CD4-positive, alpha-beta T cell treated with Interleukin-17A for 1 hour (primary cell): Measurements from ENCODE around the gene DIP2C.
"Not testable (repeated sequence)": the region's sequence is repeated elsewhere in the genome, so short reads cannot be mapped to it uniquely, and the experiment has no call there.

Experiments used
- DNase-seq: peaks from one replicate; pipeline ENCODE4 v3.0.0-alpha.2; 2020

Gene DIP2C, protein sequence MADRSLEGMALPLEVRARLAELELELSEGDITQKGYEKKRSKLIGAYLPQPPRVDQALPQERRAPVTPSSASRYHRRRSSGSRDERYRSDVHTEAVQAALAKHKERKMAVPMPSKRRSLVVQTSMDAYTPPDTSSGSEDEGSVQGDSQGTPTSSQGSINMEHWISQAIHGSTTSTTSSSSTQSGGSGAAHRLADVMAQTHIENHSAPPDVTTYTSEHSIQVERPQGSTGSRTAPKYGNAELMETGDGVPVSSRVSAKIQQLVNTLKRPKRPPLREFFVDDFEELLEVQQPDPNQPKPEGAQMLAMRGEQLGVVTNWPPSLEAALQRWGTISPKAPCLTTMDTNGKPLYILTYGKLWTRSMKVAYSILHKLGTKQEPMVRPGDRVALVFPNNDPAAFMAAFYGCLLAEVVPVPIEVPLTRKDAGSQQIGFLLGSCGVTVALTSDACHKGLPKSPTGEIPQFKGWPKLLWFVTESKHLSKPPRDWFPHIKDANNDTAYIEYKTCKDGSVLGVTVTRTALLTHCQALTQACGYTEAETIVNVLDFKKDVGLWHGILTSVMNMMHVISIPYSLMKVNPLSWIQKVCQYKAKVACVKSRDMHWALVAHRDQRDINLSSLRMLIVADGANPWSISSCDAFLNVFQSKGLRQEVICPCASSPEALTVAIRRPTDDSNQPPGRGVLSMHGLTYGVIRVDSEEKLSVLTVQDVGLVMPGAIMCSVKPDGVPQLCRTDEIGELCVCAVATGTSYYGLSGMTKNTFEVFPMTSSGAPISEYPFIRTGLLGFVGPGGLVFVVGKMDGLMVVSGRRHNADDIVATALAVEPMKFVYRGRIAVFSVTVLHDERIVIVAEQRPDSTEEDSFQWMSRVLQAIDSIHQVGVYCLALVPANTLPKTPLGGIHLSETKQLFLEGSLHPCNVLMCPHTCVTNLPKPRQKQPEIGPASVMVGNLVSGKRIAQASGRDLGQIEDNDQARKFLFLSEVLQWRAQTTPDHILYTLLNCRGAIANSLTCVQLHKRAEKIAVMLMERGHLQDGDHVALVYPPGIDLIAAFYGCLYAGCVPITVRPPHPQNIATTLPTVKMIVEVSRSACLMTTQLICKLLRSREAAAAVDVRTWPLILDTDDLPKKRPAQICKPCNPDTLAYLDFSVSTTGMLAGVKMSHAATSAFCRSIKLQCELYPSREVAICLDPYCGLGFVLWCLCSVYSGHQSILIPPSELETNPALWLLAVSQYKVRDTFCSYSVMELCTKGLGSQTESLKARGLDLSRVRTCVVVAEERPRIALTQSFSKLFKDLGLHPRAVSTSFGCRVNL (N-terminal part only)

DNA sequence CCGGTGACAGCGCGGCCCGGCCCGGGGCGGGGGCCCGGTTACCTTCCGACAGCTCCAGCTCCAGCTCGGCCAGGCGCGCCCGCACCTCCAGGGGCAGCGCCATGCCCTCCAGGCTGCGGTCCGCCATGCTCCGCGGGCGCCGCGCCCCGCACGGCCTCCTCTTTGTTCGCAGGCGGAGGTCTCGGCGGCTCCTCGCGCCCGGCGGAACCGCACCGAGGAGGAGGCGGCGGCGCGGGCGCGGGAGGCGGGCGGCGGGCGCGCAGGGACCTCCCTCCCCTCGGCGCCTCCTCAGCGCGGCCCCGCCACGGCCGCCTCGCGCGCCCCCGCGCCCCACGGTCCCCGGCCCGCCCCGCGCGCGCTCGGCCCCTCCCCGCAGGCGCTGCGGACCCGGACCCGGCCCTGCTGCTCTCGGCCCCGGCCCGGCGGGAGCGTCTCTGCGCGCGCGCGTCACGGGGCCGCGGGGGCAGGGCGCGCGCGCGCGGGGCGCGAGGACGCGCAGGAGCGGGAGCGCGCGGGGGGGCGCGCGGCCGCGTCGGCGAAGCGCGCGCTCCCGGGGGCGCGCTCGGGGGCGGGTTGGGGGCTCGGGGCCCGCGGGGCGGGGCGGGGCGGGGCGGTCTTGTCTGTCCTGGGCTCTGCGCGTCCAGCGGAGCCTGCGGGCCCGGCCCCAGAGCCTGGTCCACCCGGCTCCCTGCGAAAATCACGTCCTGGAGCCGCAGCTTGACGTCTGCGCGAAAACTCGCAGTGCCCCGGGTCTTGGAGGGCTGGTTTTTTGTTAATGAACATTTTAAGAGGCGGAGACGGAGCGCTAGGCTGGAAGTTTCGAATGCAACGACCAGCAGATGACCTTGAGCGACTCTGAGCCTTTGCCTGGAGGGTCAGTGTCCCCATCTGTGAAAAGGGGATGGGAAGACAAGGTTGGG is at the start of gene DIP2C:
DIP2C (minus strand) TSS at position 217 of the 920 bp plus-strand sequence; CDS start at position 127, 90 bp downstream.
- no peak for DNase-seq

DNA sequence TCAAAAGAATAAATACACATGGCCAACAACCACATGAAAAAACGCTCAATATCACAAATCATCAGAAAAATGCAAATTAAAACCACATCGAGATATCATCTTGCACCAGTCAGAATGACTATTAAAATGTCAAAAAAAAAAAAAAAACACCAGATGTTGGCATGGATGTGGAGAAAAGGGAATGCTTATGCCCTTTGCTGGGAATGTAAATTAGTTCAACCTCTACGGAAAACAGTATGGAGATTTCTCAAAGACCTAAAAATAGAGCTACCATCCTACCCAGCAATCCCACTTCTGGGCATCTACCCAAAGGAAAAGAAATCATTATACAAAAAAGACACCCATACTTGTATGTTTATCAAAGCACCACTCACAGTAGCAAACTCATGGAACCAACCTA is 45.0 kb upstream of the DIP2C start:
- no peak for DNase-seq

DNA sequence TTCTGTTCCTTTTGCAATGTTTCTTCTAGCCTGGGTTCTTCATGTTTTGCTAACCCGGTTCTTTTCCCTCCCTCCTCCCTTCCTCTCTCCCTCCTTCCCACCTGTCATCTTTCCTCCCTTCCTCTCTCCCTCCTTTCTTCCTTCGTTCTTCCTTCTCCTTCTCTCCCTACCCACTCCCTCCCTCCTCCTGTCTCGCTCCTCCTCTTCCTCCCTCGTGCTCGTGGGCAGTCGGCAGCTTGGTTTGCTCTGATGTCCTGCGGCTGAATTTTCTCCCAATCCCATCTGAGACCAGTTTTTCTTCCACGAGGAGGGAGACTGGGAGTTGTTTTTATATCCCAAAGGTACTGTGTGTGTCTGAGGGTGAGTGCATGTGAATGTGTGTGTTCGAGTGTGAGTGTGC is 43.6 kb upstream of the DIP2C start:
- DNase-seq: no peak

DNA sequence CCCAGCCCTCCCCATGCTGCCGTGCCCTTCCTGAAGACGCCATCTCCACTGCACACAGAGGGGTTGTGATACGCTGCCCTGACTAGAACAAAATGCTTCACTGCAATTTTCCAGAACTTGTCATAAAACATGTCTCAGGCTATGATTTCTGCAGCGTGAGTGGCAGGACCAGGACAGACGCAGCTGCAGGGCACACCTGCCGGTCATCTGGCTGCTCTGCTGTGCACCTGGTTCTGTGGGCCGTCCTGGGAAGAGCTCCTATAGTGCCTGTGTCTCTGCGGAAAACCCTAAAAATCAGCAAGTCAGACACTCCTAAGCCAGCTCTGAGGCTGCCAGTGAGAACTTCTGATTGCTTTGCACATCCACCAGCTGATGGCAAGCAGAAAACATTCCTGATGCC is 39.7 kb upstream of the DIP2C start:
- no peak for DNase-seq

DNA sequence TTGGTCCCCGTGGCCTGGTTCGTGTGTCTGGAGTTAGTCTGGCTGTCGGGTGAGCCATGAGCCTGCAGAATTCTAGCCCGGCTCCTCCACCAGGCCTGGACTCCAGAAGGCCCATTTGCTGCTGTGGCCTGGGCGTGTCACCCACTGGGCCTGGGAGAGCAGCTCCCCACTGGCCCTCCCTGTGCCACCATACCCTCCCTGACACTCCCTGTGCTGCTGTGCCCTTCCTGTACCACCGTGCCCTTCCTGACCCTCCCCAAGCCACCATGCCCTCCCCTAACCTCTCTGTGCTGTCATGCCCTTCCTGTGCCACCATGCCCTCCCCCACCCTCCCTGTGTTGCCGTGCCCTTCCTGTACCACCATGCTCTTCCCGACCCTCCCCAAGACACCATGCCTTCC is 39.1 kb upstream of the DIP2C start:
- DNase-seq: no peak

DNA sequence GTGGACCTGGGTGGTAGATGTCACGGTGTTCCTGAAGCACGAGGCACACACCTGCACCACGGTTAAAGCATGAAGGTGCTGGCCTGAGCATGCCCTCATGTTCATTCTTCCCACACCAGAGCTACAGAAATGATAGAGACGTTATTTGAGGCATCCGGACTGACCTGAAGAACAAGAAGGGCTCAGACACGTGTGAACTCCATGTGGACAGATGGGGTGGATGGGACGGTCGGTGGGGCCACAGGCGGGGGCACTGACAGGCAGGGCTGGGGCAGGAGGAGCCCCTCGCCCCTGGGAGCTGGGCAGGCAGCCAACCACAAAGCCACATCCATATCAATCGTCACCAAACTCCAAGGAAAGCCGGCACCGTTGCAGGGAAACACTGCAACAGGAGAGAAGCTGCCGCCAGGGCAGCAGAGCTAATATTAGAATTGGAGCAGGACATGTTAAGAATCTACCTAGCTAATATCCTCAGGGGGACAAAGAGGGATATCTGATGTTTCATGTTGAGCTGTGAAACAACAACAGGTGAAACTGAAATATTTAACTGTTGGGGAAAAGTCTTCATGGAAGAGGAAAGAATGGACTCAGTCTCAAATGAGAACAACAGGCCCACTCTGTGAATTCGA is 37.8 kb upstream of the DIP2C start:
- DNase-seq: no peak

DNA sequence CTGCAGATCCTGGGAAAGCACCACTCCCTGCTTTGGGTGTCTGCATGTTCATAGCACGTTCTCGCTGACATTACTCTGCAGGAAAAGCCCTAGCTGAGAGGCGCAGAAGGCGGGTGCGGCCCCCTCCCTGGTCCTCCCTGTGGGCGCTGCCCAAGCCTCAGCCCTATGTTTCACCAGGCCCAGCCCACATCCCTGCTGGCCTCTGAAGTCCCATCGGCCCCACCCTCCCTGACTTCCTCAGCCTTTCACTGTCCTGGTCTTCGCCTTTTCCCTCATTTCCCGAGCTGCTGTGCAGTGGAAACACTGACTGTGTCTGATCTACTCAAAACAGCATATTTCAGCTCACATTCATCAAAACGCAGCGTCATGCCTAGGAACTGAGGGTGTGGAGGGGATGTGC is 36.3 kb upstream of the DIP2C start:
- DNase-seq: no peak

DNA sequence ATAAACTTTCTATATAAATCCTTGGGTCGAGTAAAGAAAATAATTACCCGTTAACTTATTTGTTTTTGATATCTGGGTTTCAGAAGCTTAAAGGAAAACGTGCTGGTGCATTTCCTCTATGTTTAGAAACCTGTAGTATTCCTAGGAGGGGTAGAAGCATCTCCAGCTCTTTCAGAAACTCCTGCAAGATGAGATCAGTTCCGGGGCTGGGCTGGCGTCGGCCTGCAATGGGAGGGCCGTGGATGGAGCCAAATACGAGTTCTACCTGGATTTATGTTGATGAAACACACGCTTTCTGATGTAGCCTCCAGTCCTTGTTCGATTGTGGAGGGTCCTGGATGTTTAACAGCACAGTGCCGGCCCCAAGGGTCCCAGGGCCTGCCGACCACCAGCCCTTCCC is 35.8 kb upstream of the DIP2C start:
- DNase-seq: no peak

DNA sequence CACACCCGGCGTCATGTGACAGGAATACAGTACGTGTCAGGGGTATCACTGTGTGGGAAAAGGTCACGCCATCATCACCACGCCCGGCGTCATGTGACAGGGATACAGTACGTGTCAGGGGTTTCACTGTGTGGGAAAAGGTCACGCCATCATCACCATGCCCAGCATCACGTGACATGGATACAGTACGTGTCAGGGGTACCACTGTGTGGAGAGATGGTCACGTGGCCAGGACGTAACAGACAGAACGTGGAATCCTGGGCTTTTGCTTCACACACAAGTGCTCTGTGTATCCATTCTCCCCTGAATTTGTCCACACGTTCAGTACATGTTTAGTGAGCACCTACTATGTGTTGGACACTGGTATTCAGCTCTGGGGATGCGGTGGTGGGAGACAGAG is 34.5 kb upstream of the DIP2C start:
- DNase-seq: no peak

DNA sequence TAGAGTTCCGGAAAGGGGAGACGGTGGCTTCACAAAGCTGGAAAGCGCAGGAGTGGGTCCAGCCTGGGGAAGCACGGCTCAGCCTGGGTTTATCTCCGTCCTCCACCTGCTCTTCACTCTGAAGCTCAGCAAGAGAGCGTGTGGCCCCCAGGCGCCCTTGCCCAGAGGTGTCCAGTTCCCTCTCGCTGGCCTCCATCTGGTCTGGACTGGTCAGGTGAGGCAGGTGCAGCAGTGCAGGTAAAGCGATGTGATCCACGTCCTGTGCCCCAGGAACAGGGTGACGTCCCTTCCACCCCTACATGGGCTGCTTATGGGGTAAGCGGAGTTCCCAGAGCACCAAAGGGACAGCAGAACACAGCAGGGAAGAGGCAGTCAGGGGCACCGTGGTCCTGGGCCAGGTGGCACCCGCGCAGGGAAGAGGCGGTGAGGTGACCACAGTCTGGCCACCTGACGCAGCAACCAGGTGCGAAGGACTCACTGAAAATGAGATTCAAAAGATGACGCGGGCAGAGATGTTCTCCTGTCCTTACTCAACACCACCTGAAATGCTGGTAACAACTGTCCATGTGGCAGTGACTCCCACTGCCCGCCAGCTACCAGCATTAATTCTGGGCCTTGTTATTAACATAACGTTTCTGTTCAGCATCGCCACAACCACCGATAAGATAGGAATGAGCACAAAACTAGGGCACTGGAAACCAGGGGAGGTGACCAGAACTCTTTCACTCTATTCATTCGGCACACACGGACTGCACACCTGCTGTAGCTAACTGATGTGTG is 33.0 kb upstream of the DIP2C start:
- DNase-seq: no peak

DNA sequence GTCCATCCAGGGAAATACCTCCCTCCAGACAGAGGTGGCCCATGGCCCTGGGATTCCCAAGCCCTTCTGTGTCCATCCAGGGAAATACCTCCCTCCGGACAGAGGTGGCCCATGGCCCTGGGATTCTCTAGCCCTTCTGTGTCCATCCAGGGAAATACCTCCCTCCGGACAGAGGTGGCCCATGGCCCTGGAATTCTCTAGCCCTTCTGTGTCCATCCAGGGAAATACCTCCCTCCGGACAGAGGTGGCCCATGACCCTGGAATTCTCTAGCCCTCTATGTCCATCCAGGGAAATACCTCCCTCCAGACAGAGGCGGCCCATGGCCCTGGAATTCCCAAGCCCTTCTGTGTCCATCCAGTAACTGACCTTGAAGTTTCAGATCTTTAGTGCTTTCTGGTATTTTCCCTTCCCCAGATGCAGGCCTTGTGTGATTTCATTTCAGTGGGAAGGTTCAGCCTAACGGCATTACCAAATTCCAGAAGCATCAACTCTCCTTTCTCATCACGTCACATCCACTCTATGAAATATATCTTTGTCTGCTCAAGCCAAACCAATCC is 28.8 kb upstream of the DIP2C start:
- DNase-seq: no peak

DNA sequence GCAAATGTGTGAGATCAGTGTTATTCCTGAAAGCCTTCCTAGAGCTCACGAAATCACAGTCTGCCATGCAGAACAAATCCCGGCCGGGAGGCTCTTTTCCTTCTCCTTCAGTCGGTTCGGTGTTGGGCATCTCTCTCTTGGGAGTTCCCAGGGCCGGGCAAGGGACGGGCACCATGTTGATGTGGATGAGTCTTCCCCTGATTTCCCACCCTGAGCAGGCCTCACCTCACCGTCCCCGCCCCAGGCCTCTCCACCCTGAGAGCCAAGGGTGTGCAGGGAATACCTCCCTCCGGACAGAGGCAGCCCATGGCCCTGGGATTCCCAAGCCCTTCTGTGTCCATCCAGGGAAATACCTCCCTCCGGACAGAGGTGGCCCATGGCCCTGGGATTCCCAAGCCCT is 28.0 kb upstream of the DIP2C start:
- no peak for DNase-seq

DNA sequence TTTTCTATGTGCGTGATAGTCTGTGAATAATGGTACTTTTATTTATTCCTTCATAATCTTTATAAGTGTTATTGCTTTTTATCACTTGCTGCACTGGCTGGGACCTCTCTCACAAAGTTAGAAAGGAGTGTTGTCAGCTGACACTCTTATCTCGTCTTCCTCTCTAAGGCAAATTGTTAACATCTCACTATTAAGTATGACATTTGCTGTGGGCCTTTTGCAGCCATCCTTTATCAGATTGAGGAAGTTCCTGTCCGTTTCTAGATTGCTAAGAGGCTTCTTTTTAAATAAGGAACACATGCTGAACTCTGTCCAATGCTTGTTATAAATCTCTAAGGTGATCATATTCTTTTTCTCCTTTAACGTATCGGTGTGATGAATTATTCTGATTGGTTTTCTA is 27.4 kb upstream of the DIP2C start:
- DNase-seq: no peak

DNA sequence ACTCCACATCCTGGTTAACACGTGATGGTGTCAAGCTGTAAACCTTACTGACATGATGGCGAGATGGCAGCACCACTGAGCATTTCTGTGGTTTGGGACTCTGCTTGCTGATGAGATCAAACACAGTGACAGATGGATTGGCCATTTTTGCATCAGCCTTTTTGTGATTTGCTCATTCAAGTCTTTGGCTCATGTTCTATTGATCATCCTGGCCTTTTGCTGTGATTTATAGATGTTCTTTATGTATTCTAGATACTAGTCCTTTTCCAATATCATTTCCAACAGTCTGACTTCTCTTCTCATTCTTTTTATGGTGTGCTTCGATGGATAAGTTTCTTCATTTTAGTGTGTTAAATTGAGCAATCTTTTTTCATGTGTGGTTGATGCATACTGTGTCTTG is 24.7 kb upstream of the DIP2C start:
- no peak for DNase-seq

DNA sequence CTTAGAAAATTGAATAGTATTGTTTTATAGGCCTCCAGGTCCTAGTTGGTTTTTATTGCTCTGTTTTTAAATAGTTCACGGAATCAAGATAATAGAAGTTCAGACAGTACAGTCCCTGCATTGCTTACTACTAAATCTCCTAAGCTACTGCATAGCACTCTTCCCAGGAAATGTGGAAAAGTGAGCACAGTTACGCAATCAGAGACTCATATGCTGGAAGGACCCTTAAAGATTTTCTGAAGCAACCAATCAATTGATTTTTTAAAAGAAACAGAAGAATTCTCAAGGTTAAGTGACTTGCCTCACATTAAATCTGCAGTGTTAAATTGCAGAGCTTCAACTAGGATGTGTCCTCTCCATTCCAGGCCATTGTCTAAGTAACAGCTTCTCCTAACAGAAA is 23.1 kb upstream of the DIP2C start:
- DNase-seq: no peak

DNA sequence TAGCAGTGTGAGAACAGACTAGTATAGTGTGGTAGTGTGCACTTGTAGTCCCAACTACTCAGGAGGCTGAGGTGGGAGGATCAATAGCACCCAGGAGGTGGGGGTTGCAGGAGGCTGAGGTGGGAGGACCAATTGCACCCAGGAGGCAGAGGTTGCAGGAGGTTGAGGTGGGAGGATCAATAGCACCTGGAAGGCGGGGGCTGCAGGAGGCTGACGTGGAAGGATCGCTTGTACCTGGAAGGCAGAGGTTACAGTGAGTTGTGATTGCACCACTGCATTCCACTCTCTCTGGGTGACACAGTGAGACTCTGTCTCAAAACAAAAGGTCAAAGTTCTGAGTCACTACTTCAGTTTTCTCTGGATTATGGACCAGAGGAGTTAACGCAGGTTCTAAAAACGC is 22.6 kb upstream of the DIP2C start:
- no peak for DNase-seq

DNA sequence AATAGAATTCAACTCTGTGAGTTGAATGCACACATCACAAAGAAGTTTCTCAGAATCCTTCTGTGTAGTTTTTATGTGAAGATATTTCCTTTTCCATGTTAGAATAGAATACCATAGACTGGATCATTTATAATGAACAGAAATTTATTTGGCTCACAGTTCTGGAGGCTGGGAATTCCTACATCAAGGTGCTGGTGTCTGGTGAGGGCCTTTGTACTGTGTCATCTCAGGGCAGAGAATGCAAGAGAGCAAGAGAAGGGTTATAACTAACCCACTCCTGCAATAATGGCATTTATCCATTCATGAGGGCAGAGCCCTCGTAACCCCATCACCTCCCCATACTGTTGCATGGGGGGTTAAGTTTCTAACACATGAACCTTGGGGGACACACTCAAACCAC is 18.4 kb upstream of the DIP2C start:
- DNase-seq: no peak

DNA sequence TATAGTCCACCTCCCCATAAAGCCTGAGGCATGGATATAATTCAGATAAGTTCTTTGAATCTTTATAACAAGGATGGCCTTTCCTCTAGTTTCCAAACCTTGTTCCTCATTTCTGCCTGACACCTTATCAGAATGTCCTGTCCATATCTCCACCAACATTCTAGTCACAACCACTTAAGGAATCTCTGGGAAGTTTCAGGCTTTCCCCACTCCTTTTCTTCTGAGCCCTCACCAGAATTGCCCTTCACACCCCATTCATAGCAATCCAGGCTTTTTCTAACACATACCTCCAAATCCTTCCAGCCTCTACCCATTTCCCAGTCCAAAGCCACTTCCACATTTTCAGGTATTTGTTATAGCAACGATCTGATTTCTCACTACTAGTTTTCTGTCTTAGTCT is 18.0 kb upstream of the DIP2C start:
- DNase-seq: no peak

DNA sequence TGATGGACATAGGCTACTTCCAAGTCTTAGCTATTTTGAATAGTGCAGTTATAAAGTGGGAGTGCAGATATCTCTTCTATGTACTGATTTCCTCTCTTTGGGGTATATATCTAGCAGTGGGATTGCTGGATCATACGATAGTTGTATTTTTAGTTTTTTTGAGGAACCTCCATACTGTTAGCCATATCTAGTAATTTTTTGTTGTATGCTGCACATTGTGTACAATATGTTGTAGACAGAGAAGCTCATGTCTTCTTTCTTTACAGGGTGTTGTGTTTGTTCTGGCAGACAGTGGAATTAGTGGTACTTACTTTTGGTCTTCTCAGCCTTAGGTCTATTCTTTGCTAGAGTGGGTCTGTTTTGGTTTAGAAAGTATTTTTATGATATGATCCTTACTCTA is 13.7 kb upstream of the DIP2C start:
- no peak for DNase-seq

DNA sequence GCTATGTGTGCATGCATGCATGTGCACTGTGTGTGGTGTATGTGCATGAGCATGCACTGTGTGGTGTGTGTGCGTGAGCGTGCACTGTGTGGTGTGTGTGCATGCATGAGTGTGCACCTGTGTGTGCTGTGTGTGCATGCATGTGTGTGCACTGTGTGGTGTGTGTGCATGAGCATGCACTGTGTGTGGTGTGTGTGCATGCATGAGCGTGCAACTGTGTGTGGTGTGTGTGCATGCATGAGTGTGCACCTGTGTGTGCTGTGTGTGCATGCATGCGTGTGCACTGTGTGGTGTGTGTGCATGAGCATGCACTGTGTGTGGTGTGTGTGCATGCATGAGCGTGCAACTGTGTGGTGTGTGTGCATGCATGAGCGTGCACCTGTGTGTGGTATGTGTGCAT is 10.7 kb upstream of the DIP2C start:
- DNase-seq: not testable (repeated sequence)
